Measurements from ENCODE around the gene CADM2.

DNA sequence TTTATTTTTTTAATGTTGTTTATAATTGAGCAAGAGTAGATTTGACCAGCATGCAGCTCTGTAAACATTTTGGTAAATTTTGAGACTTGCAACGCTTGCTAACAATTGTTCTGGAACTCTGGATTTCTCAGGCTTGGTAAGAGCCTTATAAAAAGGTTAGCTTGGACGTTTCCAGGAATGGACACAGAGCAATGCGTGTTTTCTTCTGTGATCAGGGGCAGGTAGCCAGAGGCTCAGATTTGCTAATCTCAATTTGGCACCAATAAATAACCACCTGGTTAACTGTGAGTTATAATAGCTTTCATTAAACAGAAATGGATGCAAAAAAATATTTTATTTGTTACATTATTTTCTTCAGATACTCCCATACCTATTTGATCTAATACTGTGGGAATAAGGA is 39.8 kb downstream of the CADM2 start:
- TF ChIP-seq, protein P1, sequence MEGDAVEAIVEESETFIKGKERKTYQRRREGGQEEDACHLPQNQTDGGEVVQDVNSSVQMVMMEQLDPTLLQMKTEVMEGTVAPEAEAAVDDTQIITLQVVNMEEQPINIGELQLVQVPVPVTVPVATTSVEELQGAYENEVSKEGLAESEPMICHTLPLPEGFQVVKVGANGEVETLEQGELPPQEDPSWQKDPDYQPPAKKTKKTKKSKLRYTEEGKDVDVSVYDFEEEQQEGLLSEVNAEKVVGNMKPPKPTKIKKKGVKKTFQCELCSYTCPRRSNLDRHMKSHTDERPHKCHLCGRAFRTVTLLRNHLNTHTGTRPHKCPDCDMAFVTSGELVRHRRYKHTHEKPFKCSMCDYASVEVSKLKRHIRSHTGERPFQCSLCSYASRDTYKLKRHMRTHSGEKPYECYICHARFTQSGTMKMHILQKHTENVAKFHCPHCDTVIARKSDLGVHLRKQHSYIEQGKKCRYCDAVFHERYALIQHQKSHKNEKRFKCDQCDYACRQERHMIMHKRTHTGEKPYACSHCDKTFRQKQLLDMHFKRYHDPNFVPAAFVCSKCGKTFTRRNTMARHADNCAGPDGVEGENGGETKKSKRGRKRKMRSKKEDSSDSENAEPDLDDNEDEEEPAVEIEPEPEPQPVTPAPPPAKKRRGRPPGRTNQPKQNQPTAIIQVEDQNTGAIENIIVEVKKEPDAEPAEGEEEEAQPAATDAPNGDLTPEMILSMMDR (tag by site-specific recombination; IDR thresholded peaks at IDR 0.05) = no peak
- TF ChIP-seq ZNF792 (tag by site-specific recombination; IDR thresholded peaks at IDR 0.05) (no peak), MYNN (tag by site-specific recombination; IDR thresholded peaks at IDR 0.05; ENCODE audit: borderline replicate concordance) (no peak), ZNF560 (tag by site-specific recombination; IDR thresholded peaks at IDR 0.05; ENCODE audit: borderline replicate concordance) (no peak)
- TF ChIP-seq, protein P2, sequence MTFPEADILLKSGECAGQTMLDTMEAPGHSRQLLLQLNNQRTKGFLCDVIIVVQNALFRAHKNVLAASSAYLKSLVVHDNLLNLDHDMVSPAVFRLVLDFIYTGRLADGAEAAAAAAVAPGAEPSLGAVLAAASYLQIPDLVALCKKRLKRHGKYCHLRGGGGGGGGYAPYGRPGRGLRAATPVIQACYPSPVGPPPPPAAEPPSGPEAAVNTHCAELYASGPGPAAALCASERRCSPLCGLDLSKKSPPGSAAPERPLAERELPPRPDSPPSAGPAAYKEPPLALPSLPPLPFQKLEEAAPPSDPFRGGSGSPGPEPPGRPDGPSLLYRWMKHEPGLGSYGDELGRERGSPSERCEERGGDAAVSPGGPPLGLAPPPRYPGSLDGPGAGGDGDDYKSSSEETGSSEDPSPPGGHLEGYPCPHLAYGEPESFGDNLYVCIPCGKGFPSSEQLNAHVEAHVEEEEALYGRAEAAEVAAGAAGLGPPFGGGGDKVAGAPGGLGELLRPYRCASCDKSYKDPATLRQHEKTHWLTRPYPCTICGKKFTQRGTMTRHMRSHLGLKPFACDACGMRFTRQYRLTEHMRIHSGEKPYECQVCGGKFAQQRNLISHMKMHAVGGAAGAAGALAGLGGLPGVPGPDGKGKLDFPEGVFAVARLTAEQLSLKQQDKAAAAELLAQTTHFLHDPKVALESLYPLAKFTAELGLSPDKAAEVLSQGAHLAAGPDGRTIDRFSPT (tag by site-specific recombination; IDR thresholded peaks at IDR 0.05) = no peak
